Vagina (tissue), 2 donors: ENCODE results near the gene GATAD2A. TPM values are rescaled to one million over a fixed set of nuclear protein-coding genes. Genes with fewer than 3 reads are reported as not detected.

Experiments used
- DNase-seq, 2 donors: peaks; one replicate each; pipeline ENCODE4 v3.0.0-alpha.2; 2017; ENCODE audit errors: extremely low spot score in 2 of 2
- H3K27ac ChIP-seq: fragments of 200-600 bp; sonication (generic); one replicate; pipeline ENCODE4 v1.5.1; 2019
- H3K27me3 ChIP-seq: fragments of 200-600 bp; sonication (generic); one replicate; pipeline ENCODE4 v1.5.1; 2019
- H3K36me3 ChIP-seq, 2 donors: fragments of 200-600 bp; sonication (generic); one replicate each; pipeline ENCODE4 v1.5.1; 2017 to 2019
- H3K4me1 ChIP-seq: fragments of 200-600 bp; sonication (generic); one replicate; pipeline ENCODE4 v1.5.1; 2019
- H3K4me3 ChIP-seq, 2 donors: fragments of 200-600 bp; sonication (generic); 1 replicate in 1 of 2; 2 replicates in 1 of 2; pipeline ENCODE4 v1.5.1; 2016 to 2019
- H3K9me3 ChIP-seq: fragments of 200-600 bp; sonication (generic); one replicate; pipeline ENCODE4 v1.5.1; 2019
- CTCF ChIP-seq, 3 experiments: fragments of 450-650 bp in 2 of 3; fragments of 200-600 bp in 1 of 3; sonication (generic) in 1 of 3; IDR thresholded peaks; one replicate each; pipeline ENCODE4 v1.5.1; 2017 to 2019; ENCODE audit warnings: antibody characterized with exemption in 3 of 3, mild to moderate bottlenecking in 2 of 3, moderate library complexity in 2 of 3
- POLR2A ChIP-seq, 2 donors: fragments of 450-650 bp; IDR thresholded peaks; one replicate each; pipeline ENCODE4 v1.6.1; 2017; ENCODE audit warnings: antibody characterized with exemption in 2 of 2, mild to moderate bottlenecking in 2 of 2, moderate library complexity in 2 of 2
- POLR2AphosphoS5 ChIP-seq, 2 donors: sonication (generic); formaldehyde crosslinking; IDR thresholded peaks; one replicate each; pipeline ENCODE4 v1.9.0; 2017; ENCODE audit warnings: antibody characterized with exemption in 2 of 2, mild to moderate bottlenecking in 2 of 2, low read depth in 1 of 2; ENCODE audit not compliant: insufficient read depth in 1 of 2
- intact Hi-C: fragments of 100-400 bp; cut with DNase I; formaldehyde crosslinking; loops from one replicate; pipeline ENCODE4 v1.15.1; 2023
- total RNA-seq: library from RNA; depleted of rRNA; stranded (reverse); fragments of >200 nt; gene quantifications from one replicate; pipeline ENCODE4 v1.2.3, GENCODE V29; 2016

Gene GATAD2A
- total RNA-seq, 1 donor from 2014 or later: 49.6 TPM

- Histone ChIP-seq H3K27ac (no peak overlapping the region), H3K9me3 (no peaks in the 10 kb centered on the region), H3K4me1 (peaks cover 50% of the 10 kb centered on the region), H3K4me3 (no peak overlapping the region), H3K27me3 (no peaks in the 10 kb centered on the region), H3K36me3 (no peaks in the 10 kb centered on the region)
- intact Hi-C loops: no loop called here
- TF ChIP-seq POLR2AphosphoS5 (IDR thresholded peaks at IDR 0.05; ENCODE audit: insufficient read depth in 1 of 2, low read depth in 1 of 2): no peak
- TF ChIP-seq POLR2A (IDR thresholded peaks at IDR 0.05): no peak
- TF ChIP-seq CTCF (IDR thresholded peaks at IDR 0.05): no peak
- no peak for DNase-seq
Measured at GRCh38 chr19:19447536-19448237, 42.2 kb downstream of the GATAD2A start.

GRCh38 chr19:19448238-19448544 is 42.7 kb downstream of the GATAD2A start:
- H3K4me3 ChIP-seq: no peak overlapping the region
- DNase-seq: no peak
- no peaks in the 10 kb centered on the region for H3K9me3 ChIP-seq
- no peaks in the 10 kb centered on the region for H3K27me3 ChIP-seq
- no peak for TF ChIP-seq POLR2AphosphoS5 (IDR thresholded peaks at IDR 0.05; ENCODE audit: insufficient read depth in 1 of 2, low read depth in 1 of 2)
- TF ChIP-seq POLR2A (IDR thresholded peaks at IDR 0.05): no peak
- TF ChIP-seq CTCF (IDR thresholded peaks at IDR 0.05): no peak
- no peaks in the 10 kb centered on the region for H3K36me3 ChIP-seq
- peaks cover 55% of the 10 kb centered on the region for H3K4me1 ChIP-seq
- intact Hi-C loops: no loop called here
- H3K27ac ChIP-seq: no peak overlapping the region

- Histone ChIP-seq H3K36me3 (no peaks in the 10 kb centered on the region), H3K27ac (no peak overlapping the region), H3K4me3 (no peak overlapping the region), H3K27me3 (no peaks in the 10 kb centered on the region), H3K9me3 (no peaks in the 10 kb centered on the region), H3K4me1 (peaks cover 33% of the 10 kb centered on the region)
- intact Hi-C loops: no loop called here
- DNase-seq: no peak
- TF ChIP-seq POLR2A (IDR thresholded peaks at IDR 0.05) (no peak), CTCF (IDR thresholded peaks at IDR 0.05) (no peak), POLR2AphosphoS5 (IDR thresholded peaks at IDR 0.05; ENCODE audit: insufficient read depth in 1 of 2, low read depth in 1 of 2) (no peak)
Measured at GRCh38 chr19:19451429-19452242, 46.2 kb downstream of the GATAD2A start.

- intact Hi-C loops: no loop called here
- no peak overlapping the region for H3K27ac ChIP-seq
- peaks cover 28% of the 10 kb centered on the region for H3K4me1 ChIP-seq
Measured at GRCh38 chr19:19452243-19453124, 47.0 kb downstream of the GATAD2A start.

More at GRCh38 chr19:19452243-19453124, 47.0 kb downstream of the GATAD2A start:
- Histone ChIP-seq H3K4me3 (no peak overlapping the region), H3K27me3 (no peaks in the 10 kb centered on the region), H3K9me3 (no peaks in the 10 kb centered on the region), H3K36me3 (no peaks in the 10 kb centered on the region)
- TF ChIP-seq POLR2AphosphoS5 (IDR thresholded peaks at IDR 0.05; ENCODE audit: insufficient read depth in 1 of 2, low read depth in 1 of 2): no peak
- no peak for TF ChIP-seq POLR2A (IDR thresholded peaks at IDR 0.05)
- no peak for TF ChIP-seq CTCF (IDR thresholded peaks at IDR 0.05)
- DNase-seq: no peak
